ENCODE results near the gene UCP2. TPM values are rescaled to one million over a fixed set of nuclear protein-coding genes. Genes with fewer than 3 reads are reported as not detected.
A peak's percentile ranks its signal among the peaks of the same experiment; 100 is the strongest.

UCP2 gene
- total and polyA plus RNA-seq, 9 of the 15 experiments (the other 6 are each of a cell fraction or from before 2014, with no cell fraction given), result 19.2 to 216 (median 87.9) TPM

GRCh38 chr11:73983741-73984538 is 1.3 kb upstream of the UCP2 start (continued):
- no peak for TF ChIP-seq MCM2 (IDR thresholded peaks at IDR 0.05; ENCODE audit: low read depth)
- peak; percentile 9; the same call in 1 of the 2 replicates for TF ChIP-seq LEF1 (IDR thresholded peaks at IDR 0.05)
- no peak for TF ChIP-seq RB1 (IDR thresholded peaks at IDR 0.05; ENCODE audit: low read depth)
- TF ChIP-seq STAT6 (CRISPR knock-in tag; IDR thresholded peaks at IDR 0.05), result no peak
- TF ChIP-seq PKNOX1 (IDR thresholded peaks at IDR 0.05), result no peak
- TF ChIP-seq RCOR1 (IDR thresholded peaks at IDR 0.05; ENCODE audit: borderline replicate concordance in 1 of 2, low read depth in 2 of 2, low read length in 2 of 2), result no peak
- no peak for TF ChIP-seq OTX1 (CRISPR knock-in tag; IDR thresholded peaks at IDR 0.05)
- TF ChIP-seq NUFIP1 (IDR thresholded peaks at IDR 0.05; ENCODE audit: partially characterized antibody), result no peak
- no peak for TF ChIP-seq PHB (CRISPR knock-in tag; IDR thresholded peaks at IDR 0.05)
- TF ChIP-seq NFYB (IDR thresholded peaks at IDR 0.05; ENCODE audit: extremely low read depth, insufficient read length), result no peak
- TF ChIP-seq YBX1 (IDR thresholded peaks at IDR 0.05), result no peak
- no peak for TF ChIP-seq FOXK2 (conservative IDR thresholded peaks at IDR 0.05 in 1 of 2, IDR thresholded peaks at IDR 0.05 in 1 of 2; ENCODE audit: low read depth in 2 of 2)
- no peak for TF ChIP-seq TCFL5 (CRISPR knock-in tag; conservative IDR thresholded peaks at IDR 0.05)
- TF ChIP-seq ZBTB17 (CRISPR knock-in tag; IDR thresholded peaks at IDR 0.05), result no peak
- TF ChIP-seq ZC3H4 (CRISPR knock-in tag; IDR thresholded peaks at IDR 0.05; ENCODE audit: borderline replicate concordance), result no peak
- no peak; the same call in 1 of the 2 replicates for TF ChIP-seq ZNF232 (CRISPR knock-in tag; IDR thresholded peaks at IDR 0.05)
- no peak for TF ChIP-seq CCAR2 (IDR thresholded peaks at IDR 0.05; ENCODE audit: low read depth, low read length)
- no peak for TF ChIP-seq IRF9 (tag; IDR thresholded peaks at IDR 0.05)
- peak; percentile 99 for TF ChIP-seq ZNF512 (tag; IDR thresholded peaks at IDR 0.05)
- no peak for TF ChIP-seq RBM14 (IDR thresholded peaks at IDR 0.05; ENCODE audit: borderline replicate concordance, insufficient read depth, low read depth, low read length)
- no peak; the same call in none of the 2 replicates for TF ChIP-seq ZNF695 (CRISPR knock-in tag; IDR thresholded peaks at IDR 0.05)
- TF ChIP-seq CHCHD3 (CRISPR knock-in tag; IDR thresholded peaks at IDR 0.05), result no peak

Data from K562 (cell line).